COR-L47 (cell line): ENCODE measurements around the gene HMCN1.
A peak's percentile ranks its signal among the peaks of the same experiment; 100 is the strongest.
"Not testable (repeated sequence)": the region's sequence is repeated elsewhere in the genome, so short reads cannot be mapped to it uniquely, and the experiment has no call there.

Experiments used
- DNase-seq: peaks from one replicate; lab custom pipeline; 2025; lab: John Stamatoyannopoulos, UW

HMCN1 gene

DNA sequence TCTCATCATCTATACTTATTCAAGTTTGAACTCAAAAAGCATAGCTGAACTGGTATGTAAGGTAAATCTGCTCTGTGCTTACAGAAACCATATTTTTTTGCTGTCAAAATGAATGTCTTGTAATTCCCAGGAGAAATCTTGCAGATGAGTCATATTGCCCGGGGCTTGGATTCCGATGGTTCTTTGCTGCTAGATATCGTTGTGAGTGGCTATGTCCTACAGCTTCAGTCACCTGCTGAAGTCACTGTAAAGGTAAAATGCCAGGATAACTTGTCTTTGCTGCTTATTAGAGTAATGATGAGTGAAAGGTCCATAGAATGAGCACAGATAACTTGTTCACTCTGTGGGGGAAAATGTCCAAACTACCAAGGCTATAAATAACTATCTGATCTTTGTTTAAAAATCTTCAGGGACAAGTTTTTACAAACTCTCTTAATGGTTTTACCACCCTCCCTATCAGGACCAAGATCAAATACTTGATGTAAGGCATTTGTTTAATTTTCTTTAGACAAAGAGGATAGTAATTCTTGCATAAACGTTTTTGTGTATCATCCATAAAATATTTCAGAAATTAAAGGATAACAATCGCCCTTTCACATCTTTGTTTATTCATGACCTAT is 418.5 kb downstream of the HMCN1 start:
- DNase-seq: no peak

- no peak for DNase-seq
These were observed 420.5 kb downstream of the HMCN1 start for GRCh38 chr1:186154651-186155050.

DNA sequence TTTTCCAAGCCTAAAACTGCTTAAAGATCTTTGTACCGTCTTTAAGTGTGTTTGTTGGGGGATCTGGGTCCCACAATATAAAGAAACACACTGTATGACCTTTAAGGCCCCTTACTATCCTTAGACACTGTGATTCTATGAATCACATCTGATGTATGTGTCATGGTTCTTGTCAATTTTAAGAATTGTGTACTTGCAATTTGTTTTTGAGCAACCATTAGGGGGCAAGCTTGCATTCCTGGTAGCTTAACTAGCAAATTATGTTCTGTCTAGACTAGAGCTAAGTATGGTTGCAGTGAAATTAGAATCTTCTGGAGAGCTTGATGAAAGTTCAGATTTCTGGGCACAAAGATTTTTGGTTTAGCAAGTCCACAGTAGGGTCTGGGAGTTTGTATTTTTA is 421.4 kb downstream of the HMCN1 start:
- peak; percentile 9 for DNase-seq

DNA sequence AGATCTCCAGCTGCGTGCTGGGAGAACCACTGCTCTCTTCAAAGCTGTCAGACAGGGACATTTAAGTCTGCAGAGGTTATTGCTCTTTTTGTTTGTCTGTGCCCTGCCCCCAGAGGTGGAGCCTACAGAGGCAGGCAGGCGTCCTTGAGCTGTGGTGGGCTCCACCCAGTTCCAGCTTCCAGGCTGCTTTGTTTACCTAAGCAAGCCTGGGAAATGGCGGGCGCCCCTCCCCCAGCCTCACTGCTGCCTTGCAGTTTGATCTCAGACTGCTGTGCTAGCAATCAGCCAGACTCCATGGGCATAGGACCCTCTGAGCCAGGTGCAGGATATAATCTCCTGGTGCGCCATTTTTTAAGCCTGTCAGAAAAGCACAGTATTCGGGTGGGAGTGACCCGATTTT is 428.7 kb downstream of the HMCN1 start:
- DNase-seq: not testable (repeated sequence)

GRCh38 chr1:186164773-186165172 is 430.6 kb downstream of the HMCN1 start:
- no peak for DNase-seq

GRCh38 chr1:186165303-186165702 is 431.1 kb downstream of the HMCN1 start:
- no peak for DNase-seq

- DNase-seq: no peak
These were observed 433.0 kb downstream of the HMCN1 start for GRCh38 chr1:186167096-186167668.

DNA sequence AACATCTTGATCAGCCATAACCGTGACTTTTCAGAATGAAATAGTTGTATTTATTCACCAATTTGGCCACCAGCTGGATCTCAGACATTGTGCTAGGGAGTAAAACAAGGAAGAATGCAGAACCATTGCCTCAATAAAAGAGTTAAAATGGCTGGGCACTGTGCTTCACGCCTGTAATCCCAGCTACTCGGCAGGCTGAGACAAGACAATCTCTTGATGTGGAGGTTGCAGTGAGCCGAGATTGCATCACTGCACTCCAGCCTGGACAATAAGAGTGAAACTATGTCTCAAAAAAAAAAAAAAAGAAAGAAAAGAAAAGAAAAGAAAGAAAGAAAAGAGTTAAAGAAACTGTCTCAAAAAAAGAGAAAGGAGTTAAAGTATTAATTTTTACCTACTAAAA is 441.4 kb downstream of the HMCN1 start:
- no peak for DNase-seq

GRCh38 chr1:186178426-186179043 is 444.3 kb downstream of the HMCN1 start:
- DNase-seq: no peak

- DNase-seq: no peak
These were observed 445.0 kb downstream of the HMCN1 start for GRCh38 chr1:186179231-186179630.

- DNase-seq: no peak
These were observed 449.0 kb downstream of the HMCN1 start for GRCh38 chr1:186183219-186183618.

GRCh38 chr1:186183970-186184628 is 449.9 kb downstream of the HMCN1 start:
- no peak for DNase-seq

DNA sequence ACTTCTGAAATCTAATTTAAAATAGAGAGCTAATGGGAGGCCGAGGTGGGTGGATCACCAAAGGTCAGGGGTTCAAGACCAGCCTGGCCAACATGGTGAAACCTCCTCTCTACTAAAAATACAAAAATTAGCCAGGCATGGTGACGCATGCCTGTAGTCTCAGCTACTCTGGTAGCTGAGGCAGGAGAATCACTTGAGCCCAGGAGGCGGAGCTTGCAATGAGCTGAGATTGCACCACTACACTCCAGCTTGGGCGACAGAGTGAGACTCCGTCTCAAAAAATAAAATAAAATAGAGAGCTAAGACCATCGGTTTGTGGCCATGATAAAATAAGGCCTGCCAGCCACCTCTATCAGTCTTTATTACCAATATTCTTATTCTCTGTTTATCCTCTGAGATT is 452.1 kb downstream of the HMCN1 start:
- not testable (repeated sequence) for DNase-seq

DNA sequence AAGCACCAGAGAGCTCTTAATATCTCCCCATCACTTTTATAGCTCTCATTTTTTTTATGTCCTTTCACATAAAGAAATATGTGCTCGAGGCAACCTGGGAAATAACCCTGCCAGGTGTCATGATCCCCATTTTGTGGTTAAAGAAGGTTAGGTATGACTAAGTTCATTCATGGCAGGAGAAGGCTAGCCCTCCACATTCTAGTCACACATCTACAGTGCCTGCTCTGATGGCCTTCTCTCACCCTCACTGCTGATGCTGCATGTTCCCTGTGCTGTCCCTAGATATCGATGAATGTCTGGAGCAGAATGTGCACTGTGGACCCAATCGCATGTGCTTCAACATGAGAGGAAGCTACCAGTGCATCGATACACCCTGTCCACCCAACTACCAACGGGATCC is 453.4 kb downstream of the HMCN1 start:
- DNase-seq: no peak

- DNase-seq: no peak
These were observed 453.9 kb downstream of the HMCN1 start for GRCh38 chr1:186188004-186188539.

- no peak for DNase-seq
These were observed 454.5 kb downstream of the HMCN1 start for GRCh38 chr1:186188736-186189135.

DNA sequence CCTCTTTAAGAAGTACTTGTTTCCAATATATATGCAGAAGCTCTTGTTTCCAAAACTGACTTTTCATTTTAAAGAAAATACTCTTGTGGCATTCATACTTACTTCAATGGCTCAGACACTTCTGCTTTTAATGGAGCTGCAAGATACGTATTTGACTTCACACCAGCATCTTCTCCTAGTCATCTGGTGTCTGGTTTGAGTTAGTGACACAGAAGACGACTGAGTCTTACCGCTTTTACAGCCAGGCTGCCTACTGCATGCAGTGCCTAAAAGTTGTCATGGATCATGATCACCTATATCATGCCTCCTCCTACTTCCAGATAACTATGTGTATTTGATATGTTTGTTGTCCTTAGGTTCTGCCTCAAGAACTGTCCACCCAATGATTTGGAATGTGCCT is 455.0 kb downstream of the HMCN1 start:
- no peak for DNase-seq

- DNase-seq: no peak
These were observed 457.3 kb downstream of the HMCN1 start for GRCh38 chr1:186191511-186191910.

- no peak for DNase-seq
These were observed 459.0 kb downstream of the HMCN1 start for GRCh38 chr1:186193224-186193623.

- DNase-seq: no peak
These were observed 460.0 kb downstream of the HMCN1 start for GRCh38 chr1:186194107-186194756.

- DNase-seq: no peak
These were observed 461.3 kb downstream of the HMCN1 start for GRCh38 chr1:186195377-186195931.

- no peak for DNase-seq
These were observed 468.1 kb downstream of the HMCN1 start for GRCh38 chr1:186202271-186202764.
